ENCODE results near the gene PSMB7.

GRCh38 chr9:124452326-124452725, 37.1 kb upstream of the PSMB7 start:
- TF ChIP-seq ZNF770 (CRISPR knock-in tag; IDR thresholded peaks at IDR 0.05) (no peak), POLR2AphosphoS5 (IDR thresholded peaks at IDR 0.05; ENCODE audit: low read depth, low read length) (no peak), ZNF335 (CRISPR knock-in tag; IDR thresholded peaks at IDR 0.05) (no peak), ATF2 (CRISPR knock-in tag; IDR thresholded peaks at IDR 0.05) (no peak), NFAT5 (CRISPR knock-in tag; IDR thresholded peaks at IDR 0.05) (no peak), MIXL1 (CRISPR knock-in tag; IDR thresholded peaks at IDR 0.05) (no peak), RXRB (CRISPR knock-in tag; IDR thresholded peaks at IDR 0.05; ENCODE audit: borderline replicate concordance) (no peak), SOX13 (IDR thresholded peaks at IDR 0.05) (no peak), SOX13 (CRISPR knock-in tag; conservative IDR thresholded peaks at IDR 0.05 in 1 of 2, IDR thresholded peaks at IDR 0.05 in 1 of 2) (no peak), ARNT2 (CRISPR knock-in tag; IDR thresholded peaks at IDR 0.05; ENCODE audit: low read depth) (no peak), PBX3 (CRISPR knock-in tag; IDR thresholded peaks at IDR 0.05; ENCODE audit: borderline replicate concordance) (no peak), ZNF317 (CRISPR knock-in tag; IDR thresholded peaks at IDR 0.05) (no peak), ZNF713 (CRISPR knock-in tag; IDR thresholded peaks at IDR 0.05) (no peak), EZH2 (conservative IDR thresholded peaks at IDR 0.05; ENCODE audit: low read depth, low read length) (no peak), CTCF (CRISPR knock-in tag; IDR thresholded peaks at IDR 0.05) (no peak)
